Activated naive CD4-positive, alpha-beta T cell treated with anti-CD3 and anti-CD28 coated beads for 36 hours (primary cell): Measurements from ENCODE around the gene FNDC3A. TPM values are rescaled to one million over a fixed set of nuclear protein-coding genes. Genes with fewer than 3 reads are reported as not detected.
"Not testable (repeated sequence)": the region's sequence is repeated elsewhere in the genome, so short reads cannot be mapped to it uniquely, and the experiment has no call there.

ENCODE experiments used
- CTCF ChIA-PET: fragments of 350-600 bp; sonication (Branson Sonifier 250); formaldehyde crosslinking; loops from one replicate; lab custom pipeline; 2021; ENCODE audit warnings: antibody characterized with exemption; lab: Charles Lee
- DNase-seq: peaks from one replicate; pipeline ENCODE4 v3.0.0-alpha.2; 2020
- H3K27ac Mint-ChIP-seq: one replicate; pipeline ENCODE4 v1.8.0; 2021; ENCODE audit warnings: mild to moderate bottlenecking, mixed read lengths
- H3K27me3 Mint-ChIP-seq: one replicate; pipeline ENCODE4 v1.8.0; 2021; ENCODE audit warnings: low read depth, mixed read lengths
- H3K36me3 Mint-ChIP-seq: one replicate; pipeline ENCODE4 v1.8.0; 2021; ENCODE audit warnings: low read depth, mixed read lengths
- H3K4me1 Mint-ChIP-seq: one replicate; pipeline ENCODE4 v1.8.0; 2021; ENCODE audit warnings: low read depth, mixed read lengths
- H3K4me3 Mint-ChIP-seq: one replicate; pipeline ENCODE4 v1.8.0; 2021; ENCODE audit warnings: mild to moderate bottlenecking, moderate library complexity, mixed read lengths
- H3K9me3 Mint-ChIP-seq: one replicate; pipeline ENCODE4 v1.8.0; 2021; ENCODE audit warnings: mixed read lengths
- intact Hi-C: fragments of 100-400 bp; cut with micrococcal nuclease; formaldehyde crosslinking; loops from one replicate; pipeline ENCODE4 v1.15.1; 2023
- total RNA-seq, 2 experiments: library from RNA; stranded (reverse); gene quantifications; one replicate each; pipeline ENCODE4 v1.2.3, GENCODE V29; 2021

The FNDC3A gene
- total RNA-seq, 2 experiments from 2014 or later = 17.1 to 18.3 TPM

- intact Hi-C loops = no loop called here
- CTCF ChIA-PET = interaction anchor here (0.7 kb wide), 1 partner anchor 8 kb away, joined by 3 read pairs; no protein-coding TSS in a partner anchor
- Mint-ChIP-seq H3K4me3 (no peak overlapping the region), H3K36me3 (peaks cover 21% of the 10 kb centered on the region), H3K9me3 (no peaks in the 10 kb centered on the region), H3K4me1 (peaks cover 10% of the 10 kb centered on the region), H3K27me3 (no peaks in the 10 kb centered on the region), H3K27ac (no peak overlapping the region)
- DNase-seq = no peak
Measured at GRCh38 chr13:49066856-49067255, 91.1 kb downstream of the FNDC3A start.

GRCh38 chr13:49068498-49068897 is 92.8 kb downstream of the FNDC3A start:
- DNase-seq, intact Hi-C loops, H3K27ac Mint-ChIP-seq, CTCF ChIA-PET, H3K27me3 Mint-ChIP-seq, H3K9me3 Mint-ChIP-seq, H3K4me1 Mint-ChIP-seq, H3K4me3 Mint-ChIP-seq: not testable (repeated sequence)
- peaks cover 18% of the 10 kb centered on the region for H3K36me3 Mint-ChIP-seq

- H3K27ac Mint-ChIP-seq, H3K27me3 Mint-ChIP-seq, H3K4me1 Mint-ChIP-seq, DNase-seq, H3K9me3 Mint-ChIP-seq, H3K4me3 Mint-ChIP-seq, CTCF ChIA-PET, intact Hi-C loops: not testable (repeated sequence)
- H3K36me3 Mint-ChIP-seq = peaks cover 18% of the 10 kb centered on the region
Measured at GRCh38 chr13:49070021-49070420, 94.3 kb downstream of the FNDC3A start.

GRCh38 chr13:49071341-49071937 is 95.7 kb downstream of the FNDC3A start:
- H3K4me3 Mint-ChIP-seq = no peak overlapping the region
- H3K27ac Mint-ChIP-seq = no peak overlapping the region
- intact Hi-C loops = no loop called here
- H3K27me3 Mint-ChIP-seq = no peaks in the 10 kb centered on the region
- CTCF ChIA-PET = no interaction called here
- peaks cover 26% of the 10 kb centered on the region for H3K36me3 Mint-ChIP-seq
- peaks cover 4% of the 10 kb centered on the region for H3K4me1 Mint-ChIP-seq
- H3K9me3 Mint-ChIP-seq = no peaks in the 10 kb centered on the region
- DNase-seq = no peak

GRCh38 chr13:49082653-49083536 is 107.2 kb downstream of the FNDC3A start:
- no peak overlapping the region for H3K27ac Mint-ChIP-seq
- CTCF ChIA-PET = no interaction called here
- H3K9me3 Mint-ChIP-seq = no peaks in the 10 kb centered on the region
- intact Hi-C loops = no loop called here
- no peak overlapping the region for H3K4me3 Mint-ChIP-seq
- H3K27me3 Mint-ChIP-seq = no peaks in the 10 kb centered on the region
- no peak for DNase-seq
- H3K4me1 Mint-ChIP-seq = peaks cover 4% of the 10 kb centered on the region
- peaks cover 17% of the 10 kb centered on the region for H3K36me3 Mint-ChIP-seq

GRCh38 chr13:49084961-49085360 is 109.2 kb downstream of the FNDC3A start:
- no peak overlapping the region for H3K27ac Mint-ChIP-seq
- H3K9me3 Mint-ChIP-seq = no peaks in the 10 kb centered on the region
- no peak overlapping the region for H3K4me3 Mint-ChIP-seq
- no peaks in the 10 kb centered on the region for H3K27me3 Mint-ChIP-seq
- intact Hi-C loops = no loop called here
- peaks cover 4% of the 10 kb centered on the region for H3K4me1 Mint-ChIP-seq
- CTCF ChIA-PET = interaction anchor here (0.6 kb wide), 1 partner anchor 96 kb away, joined by 3 read pairs; no protein-coding TSS in a partner anchor
- H3K36me3 Mint-ChIP-seq = peaks cover 17% of the 10 kb centered on the region
- no peak for DNase-seq

GRCh38 chr13:49086722-49087121 is 111.0 kb downstream of the FNDC3A start:
- H3K9me3 Mint-ChIP-seq = no peaks in the 10 kb centered on the region
- no peaks in the 10 kb centered on the region for H3K27me3 Mint-ChIP-seq
- no peak overlapping the region for H3K4me3 Mint-ChIP-seq
- no peak for DNase-seq
- peaks cover 30% of the 10 kb centered on the region for H3K36me3 Mint-ChIP-seq
- H3K4me1 Mint-ChIP-seq = peaks cover 4% of the 10 kb centered on the region
- CTCF ChIA-PET = interaction anchor here (0.6 to 1.6 kb wide), 2 partner anchors 12 to 92 kb away, joined by 3 to 4 read pairs; no protein-coding TSS in a partner anchor
- intact Hi-C loops = no loop called here
- H3K27ac Mint-ChIP-seq = no peak overlapping the region

GRCh38 chr13:49093376-49093775 is 117.7 kb downstream of the FNDC3A start:
- no peak for DNase-seq
- peaks cover 17% of the 10 kb centered on the region for H3K4me1 Mint-ChIP-seq
- no peak overlapping the region for H3K27ac Mint-ChIP-seq
- no peaks in the 10 kb centered on the region for H3K9me3 Mint-ChIP-seq
- intact Hi-C loops = no loop called here
- no peak overlapping the region for H3K4me3 Mint-ChIP-seq
- H3K36me3 Mint-ChIP-seq = peaks cover 21% of the 10 kb centered on the region
- no peaks in the 10 kb centered on the region for H3K27me3 Mint-ChIP-seq
- CTCF ChIA-PET = interaction anchor here (0.6 kb wide), 1 partner anchor 88 kb away, joined by 3 read pairs; no protein-coding TSS in a partner anchor

- no peak for DNase-seq
- H3K4me1 Mint-ChIP-seq = peaks cover 22% of the 10 kb centered on the region
- H3K9me3 Mint-ChIP-seq = no peaks in the 10 kb centered on the region
- CTCF ChIA-PET = interaction anchor here (0.7 kb wide), 1 partner anchor 281 kb away, joined by 4 read pairs; no protein-coding TSS in a partner anchor
- no peak overlapping the region for H3K4me3 Mint-ChIP-seq
- intact Hi-C loops = no loop called here
- H3K27me3 Mint-ChIP-seq = no peaks in the 10 kb centered on the region
- peak overlapping the region; percentile 48 for H3K27ac Mint-ChIP-seq
- H3K36me3 Mint-ChIP-seq = peaks cover 1% of the 10 kb centered on the region
Measured at GRCh38 chr13:49097374-49097773, 121.7 kb downstream of the FNDC3A start.

GRCh38 chr13:49098198-49098597 is 122.5 kb downstream of the FNDC3A start:
- H3K4me1 Mint-ChIP-seq = peaks cover 22% of the 10 kb centered on the region
- intact Hi-C loops = no loop called here
- CTCF ChIA-PET = no interaction called here
- no peaks in the 10 kb centered on the region for H3K27me3 Mint-ChIP-seq
- no peaks in the 10 kb centered on the region for H3K9me3 Mint-ChIP-seq
- H3K4me3 Mint-ChIP-seq = no peak overlapping the region
- no peak overlapping the region for H3K27ac Mint-ChIP-seq
- no peaks in the 10 kb centered on the region for H3K36me3 Mint-ChIP-seq
- DNase-seq = peak; percentile 25

GRCh38 chr13:49098771-49099512 is 123.2 kb downstream of the FNDC3A start:
- intact Hi-C loops = loop anchor here (1.0 kb wide), 1 partner anchor 182 kb away; no protein-coding TSS in a partner anchor
- no peak overlapping the region for H3K4me3 Mint-ChIP-seq
- H3K9me3 Mint-ChIP-seq = no peaks in the 10 kb centered on the region
- CTCF ChIA-PET = interaction anchor here (0.7 to 1.6 kb wide), 6 partner anchors 11 to 182 kb away, joined by 3 to 8 read pairs (median 4); no protein-coding TSS in a partner anchor
- peak overlapping the region; percentile 60 for H3K27ac Mint-ChIP-seq
- no peaks in the 10 kb centered on the region for H3K36me3 Mint-ChIP-seq
- peak; percentile 9 for DNase-seq
- H3K4me1 Mint-ChIP-seq = peaks cover 22% of the 10 kb centered on the region
- no peaks in the 10 kb centered on the region for H3K27me3 Mint-ChIP-seq

- Mint-ChIP-seq H3K4me1 (peaks cover 22% of the 10 kb centered on the region), H3K9me3 (no peaks in the 10 kb centered on the region), H3K36me3 (no peaks in the 10 kb centered on the region), H3K27me3 (no peaks in the 10 kb centered on the region), H3K27ac (no peak overlapping the region), H3K4me3 (no peak overlapping the region)
- no peak for DNase-seq
- CTCF ChIA-PET = interaction anchor here (0.7 to 1.6 kb wide), 8 partner anchors 11 to 187 kb away, joined by 3 to 8 read pairs (median 4); no protein-coding TSS in a partner anchor
- intact Hi-C loops = loop anchor here (1.0 kb wide), 1 partner anchor 182 kb away; no protein-coding TSS in a partner anchor
Measured at GRCh38 chr13:49099513-49099877, 123.8 kb downstream of the FNDC3A start.
